Glomerular endothelial cell (primary cell): ENCODE data around the gene SLC7A6. TPM values are rescaled to one million over a fixed set of nuclear protein-coding genes. Genes with fewer than 3 reads are reported as not detected.

Source experiments
- DNase-seq: peaks from one replicate; pipeline ENCODE4 v3.0.0-alpha.2; 2011; ENCODE audit warnings: low read depth, low spot score; ENCODE audit errors: extremely low read depth
- total RNA-seq: library from RNA; depleted of rRNA; stranded (reverse); fragments of >200 nt; gene quantifications from 2 replicates; pipeline ENCODE4 v1.2.3, GENCODE V29; 2015

Gene SLC7A6
- total RNA-seq, result 15.8 and 32.6 TPM in 2 replicates

GRCh38 chr16:68264128-68265077 lies at the start of gene SLC7A6:
Gene SLC7A6, plus strand, starts transcription at chr16:68264526. Its CDS starts 10,201 bp downstream, at chr16:68274727.
- no peak for DNase-seq

GRCh38 chr16:68214726-68215125 lies 49.6 kb upstream of the SLC7A6 start:
- DNase-seq, result no peak

- DNase-seq, result no peak
Observed at GRCh38 chr16:68215302-68215701, 49.0 kb upstream of the SLC7A6 start.

GRCh38 chr16:68216240-68216639 lies 48.1 kb upstream of the SLC7A6 start:
- DNase-seq, result no peak

GRCh38 chr16:68217506-68217905 lies 46.8 kb upstream of the SLC7A6 start:
- DNase-seq, result no peak

GRCh38 chr16:68219725-68220351 lies 44.5 kb upstream of the SLC7A6 start:
- no peak for DNase-seq

- DNase-seq, result no peak
Observed at GRCh38 chr16:68223072-68223471, 41.3 kb upstream of the SLC7A6 start.

- no peak for DNase-seq
Observed at GRCh38 chr16:68226116-68226515, 38.2 kb upstream of the SLC7A6 start.

- DNase-seq, result no peak
Observed at GRCh38 chr16:68227183-68227793, 37.0 kb upstream of the SLC7A6 start.

GRCh38 chr16:68227850-68228553 lies 36.3 kb upstream of the SLC7A6 start:
- DNase-seq, result no peak

GRCh38 chr16:68228652-68229051 lies 35.7 kb upstream of the SLC7A6 start:
- DNase-seq, result no peak

- no peak for DNase-seq
Observed at GRCh38 chr16:68229431-68230175, 34.7 kb upstream of the SLC7A6 start.

- no peak for DNase-seq
Observed at GRCh38 chr16:68230176-68230571, 34.2 kb upstream of the SLC7A6 start.

GRCh38 chr16:68230956-68231355 lies 33.4 kb upstream of the SLC7A6 start:
- no peak for DNase-seq

GRCh38 chr16:68231384-68232136 lies 32.8 kb upstream of the SLC7A6 start:
- no peak for DNase-seq

GRCh38 chr16:68232335-68232734 lies 32.0 kb upstream of the SLC7A6 start:
- DNase-seq, result no peak

- DNase-seq, result no peak
Observed at GRCh38 chr16:68233085-68233834, 31.1 kb upstream of the SLC7A6 start.

- no peak for DNase-seq
Observed at GRCh38 chr16:68233835-68234187, 30.5 kb upstream of the SLC7A6 start.
